HCEC 1CT (cell line): Measurements from ENCODE around the gene CARS1.

ENCODE experiments used
- DNase-seq: peaks from one replicate; pipeline ENCODE4 v3.0.0-alpha.2; 2017

The CARS1 gene

GRCh38 chr11:3058753-3059664, 1.8 kb upstream of the CARS1 start:
- peak; percentile 89 for DNase-seq

GRCh38 chr11:3056296-3057068, 741 bp downstream of the CARS1 start:
- DNase-seq: no peak

DNA sequence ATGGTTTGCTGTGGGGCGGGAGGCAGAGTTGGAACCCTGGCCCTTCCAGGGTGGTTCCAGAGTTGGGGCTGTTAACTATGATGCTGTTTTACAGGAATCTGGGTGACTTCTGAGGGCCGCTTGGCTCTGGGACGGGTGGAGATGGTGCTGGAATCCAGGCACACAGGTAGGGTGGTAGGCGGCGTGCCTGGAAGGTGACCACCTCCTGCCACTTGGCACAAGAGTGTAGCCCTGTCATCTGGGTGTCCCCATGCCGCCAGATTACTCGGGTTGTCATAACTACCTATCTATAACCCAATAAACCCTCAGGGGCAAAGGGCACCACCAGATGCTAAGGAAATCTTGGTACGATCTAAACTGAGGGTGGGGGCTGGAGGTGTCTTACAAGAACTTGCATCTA, 1.3 kb downstream of the CARS1 start:
- DNase-seq: no peak

- no peak for DNase-seq
Observed at GRCh38 chr11:3052567-3052966, 4.7 kb downstream of the CARS1 start.

DNA sequence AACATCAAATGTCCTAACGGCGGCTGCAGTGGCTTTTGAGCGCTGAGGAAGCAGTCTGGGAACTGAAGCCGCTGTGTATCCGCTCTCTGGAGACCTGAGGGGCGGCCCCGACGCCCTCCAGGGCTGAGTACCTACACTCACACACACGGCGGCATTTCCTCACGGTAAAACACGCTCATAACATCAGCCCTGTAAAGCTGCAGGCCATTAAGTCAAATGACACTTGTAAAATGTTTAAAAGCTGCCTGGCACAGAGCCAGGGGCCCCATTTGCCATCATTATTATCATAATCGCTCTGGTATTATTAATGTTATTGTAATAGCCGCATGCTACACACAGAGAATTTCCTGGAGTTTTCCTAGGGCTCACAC, 5.1 kb downstream of the CARS1 start:
- DNase-seq: no peak

- no peak for DNase-seq
Observed at GRCh38 chr11:3051196-3052108, 5.8 kb downstream of the CARS1 start.

DNA sequence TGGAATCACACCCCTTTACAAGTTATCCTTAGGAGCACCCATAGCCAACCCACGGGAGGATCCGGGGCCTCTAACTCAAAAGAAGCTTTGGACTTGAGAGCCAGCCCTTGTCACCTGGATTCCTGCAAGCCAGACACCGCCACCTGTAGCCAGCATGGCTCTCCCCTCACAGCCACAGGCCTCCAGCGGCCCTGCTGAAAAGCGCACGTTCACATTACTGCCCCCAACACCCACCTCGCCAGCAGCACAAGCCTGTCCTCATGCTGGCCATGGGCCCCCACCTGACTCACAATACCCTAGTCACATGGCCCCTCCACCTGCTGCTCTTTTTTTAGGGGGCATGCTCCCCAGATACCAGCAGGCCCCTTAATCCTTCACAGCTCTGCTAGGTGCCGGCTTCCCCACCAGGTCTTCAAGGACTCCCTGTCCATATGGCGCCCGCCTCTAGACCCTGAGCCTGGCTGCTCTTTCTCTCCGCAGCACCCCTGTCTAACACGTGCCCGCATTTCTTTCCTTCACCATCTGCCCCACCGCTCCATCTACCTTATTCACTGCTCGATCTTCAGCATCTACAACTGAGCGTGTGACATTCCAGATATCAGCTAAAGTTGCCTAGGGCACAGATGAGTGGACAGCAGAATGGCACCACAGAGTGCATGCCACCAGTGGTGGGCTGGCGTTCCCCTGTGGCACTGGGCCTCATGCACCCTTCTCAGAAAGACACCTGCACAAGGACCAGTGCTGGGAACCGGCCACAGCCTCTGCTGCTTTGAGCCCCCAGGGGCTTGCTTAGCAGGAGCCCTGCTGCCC, 6.6 kb downstream of the CARS1 start:
- no peak for DNase-seq

DNA sequence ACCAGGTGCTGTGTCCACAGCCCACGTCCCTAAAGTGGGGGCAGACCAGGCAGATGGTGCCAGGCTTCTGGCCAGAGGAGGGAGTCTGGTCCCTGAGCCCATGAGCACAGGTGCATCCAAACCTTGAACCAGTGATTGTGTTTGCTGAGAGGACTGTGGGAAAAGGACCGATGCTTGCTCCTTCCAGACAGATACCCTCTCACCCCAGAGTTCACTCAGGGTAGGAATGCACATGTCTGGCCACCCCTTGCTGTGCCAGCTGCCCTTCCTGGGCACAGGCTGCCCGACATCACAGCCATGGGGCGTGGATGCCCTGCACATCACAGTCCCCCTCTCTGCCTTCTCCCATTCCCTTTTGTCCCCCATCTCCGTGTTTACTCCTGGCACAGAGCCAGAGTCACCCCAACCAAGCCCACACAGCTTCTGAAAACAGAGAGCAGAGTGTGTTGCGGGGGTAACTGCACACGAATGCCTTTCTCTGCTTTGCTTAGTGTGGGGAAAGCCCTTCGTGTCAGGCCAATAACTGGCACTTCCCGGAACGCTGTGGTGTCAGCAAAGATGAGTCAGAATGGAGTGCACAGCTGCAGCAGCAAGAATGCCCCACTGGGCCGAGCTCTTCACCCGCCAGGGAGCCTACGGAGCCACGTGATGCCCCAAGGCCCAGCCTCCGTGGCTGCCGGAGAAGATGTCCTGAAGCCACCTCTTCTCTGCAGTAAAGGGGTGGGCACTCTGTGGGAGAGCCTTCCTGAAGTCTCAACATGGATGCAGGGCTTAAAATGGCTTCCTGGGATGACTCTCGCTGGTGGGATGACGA, 7.6 kb downstream of the CARS1 start:
- peak; percentile 95 for DNase-seq

GRCh38 chr11:3047637-3048036, 9.6 kb downstream of the CARS1 start:
- no peak for DNase-seq

- DNase-seq: no peak
Observed at GRCh38 chr11:3046641-3047040, 10.6 kb downstream of the CARS1 start.

- no peak for DNase-seq
Observed at GRCh38 chr11:3046190-3046589, 11.0 kb downstream of the CARS1 start.

DNA sequence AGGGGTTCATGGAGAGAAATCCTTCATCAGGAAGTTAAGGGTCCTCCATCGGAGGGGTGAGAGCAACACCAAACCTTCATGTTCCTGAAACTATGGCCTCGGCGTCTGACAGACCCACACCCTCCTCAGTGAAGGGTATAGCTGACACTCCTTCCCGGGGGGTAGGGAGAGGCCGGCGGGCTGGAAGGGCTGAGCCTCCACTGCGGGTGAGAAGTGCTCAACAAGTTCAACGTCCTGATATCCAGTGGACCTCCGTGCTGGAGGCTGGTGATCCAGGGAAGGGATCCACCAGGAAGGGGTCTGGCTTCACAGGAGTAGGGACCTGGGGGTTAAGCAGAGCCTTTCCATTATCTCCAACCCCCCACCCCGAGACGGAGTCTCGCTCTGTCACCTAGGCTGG, 12.3 kb downstream of the CARS1 start:
- DNase-seq: no peak

DNA sequence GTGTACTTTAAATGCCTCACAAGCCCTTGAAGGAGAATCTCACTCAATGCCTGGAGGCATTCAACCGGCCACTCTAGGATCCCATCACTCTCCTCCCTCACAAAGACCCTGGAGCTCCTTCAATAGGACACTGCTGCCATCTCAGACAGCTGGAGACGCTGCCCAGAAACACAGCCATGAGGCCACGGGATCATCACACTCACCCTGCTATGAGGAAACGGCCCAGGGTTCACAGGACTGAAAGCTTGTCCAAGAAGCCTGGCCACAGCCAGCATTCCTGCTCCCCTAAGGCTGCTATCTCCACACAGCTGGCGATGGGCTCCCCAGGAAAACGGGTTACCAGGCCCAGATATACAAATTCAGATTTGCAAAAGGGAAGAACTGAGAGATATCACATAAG, 13.2 kb downstream of the CARS1 start:
- no peak for DNase-seq

DNA sequence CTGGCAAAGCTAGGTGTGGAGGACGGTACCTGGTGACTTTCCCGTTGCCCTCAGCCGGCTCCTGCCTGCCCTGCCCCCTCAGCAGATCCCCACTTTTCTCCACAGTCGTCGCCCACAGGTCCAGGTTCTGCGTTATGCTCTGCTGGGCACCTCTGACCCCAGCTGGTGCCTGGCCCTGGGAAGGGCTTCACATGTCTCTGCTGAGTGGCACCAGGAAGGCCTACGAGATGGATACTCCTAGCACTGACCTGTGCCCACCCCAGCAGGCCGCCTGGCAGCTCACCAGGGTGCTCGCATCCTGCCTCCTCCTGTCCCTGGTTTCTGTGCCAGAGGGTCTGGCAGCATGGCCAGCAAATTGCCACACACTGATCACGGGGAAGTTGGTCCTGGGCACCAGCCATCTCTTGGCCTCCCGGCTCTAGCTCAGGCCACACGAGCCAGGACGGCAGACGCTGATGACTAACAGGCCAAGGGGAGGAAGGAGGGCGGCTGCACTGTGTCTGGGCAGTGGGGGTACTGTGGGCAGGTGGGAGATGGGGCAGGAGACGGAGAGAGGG, 13.8 kb downstream of the CARS1 start:
- DNase-seq: no peak

- no peak for DNase-seq
Observed at GRCh38 chr11:3042496-3043314, 14.5 kb downstream of the CARS1 start.

GRCh38 chr11:3041699-3042441, 15.4 kb downstream of the CARS1 start:
- DNase-seq: no peak

- no peak for DNase-seq
Observed at GRCh38 chr11:3040881-3041280, 16.3 kb downstream of the CARS1 start.

GRCh38 chr11:3037945-3038271, 19.3 kb downstream of the CARS1 start:
- no peak for DNase-seq
